ENCODE data around the gene KAZN. TPM values are rescaled to one million over a fixed set of nuclear protein-coding genes. Genes with fewer than 3 reads are reported as not detected.
A peak's percentile ranks its signal among the peaks of the same experiment; 100 is the strongest.

Gene KAZN
- total and polyA plus RNA-seq, 4 donors: 7.6 to 18.8 (median 11.2) TPM

GRCh38 chr1:14725238-14725637 lies 126.8 kb downstream of the KAZN start:
- H3K4me1 ChIP-seq (ENCODE audit: control insufficient read depth in 5 of 5, insufficient read depth in 5 of 5, low read length in 5 of 5): peaks cover 0 to 8% (median 0%) of the 10 kb centered on the region in 5 donors
- ATAC-seq (ENCODE audit: insufficient read depth, low FRiP score) (no peak), DNase-seq (no peak)
- 85 to 97% methylated on average over 1 of the region's 1 CpG for WGBS, 2 donors
- H3K9me3 ChIP-seq (ENCODE audit: control insufficient read depth in 4 of 4, insufficient read depth in 3 of 4, low read length in 3 of 4): no peaks in the 10 kb centered on the region
- H3K4me3 ChIP-seq: no peak overlapping the region
- H3K27me3 ChIP-seq (ENCODE audit: control insufficient read depth in 3 of 3, insufficient read depth in 3 of 3, low read length in 2 of 3): no peaks in the 10 kb centered on the region
- no peaks in the 10 kb centered on the region for H3K36me3 ChIP-seq (ENCODE audit: control insufficient read depth in 4 of 4, insufficient read depth in 4 of 4, low read length in 4 of 4)
- TF ChIP-seq, protein P1, sequence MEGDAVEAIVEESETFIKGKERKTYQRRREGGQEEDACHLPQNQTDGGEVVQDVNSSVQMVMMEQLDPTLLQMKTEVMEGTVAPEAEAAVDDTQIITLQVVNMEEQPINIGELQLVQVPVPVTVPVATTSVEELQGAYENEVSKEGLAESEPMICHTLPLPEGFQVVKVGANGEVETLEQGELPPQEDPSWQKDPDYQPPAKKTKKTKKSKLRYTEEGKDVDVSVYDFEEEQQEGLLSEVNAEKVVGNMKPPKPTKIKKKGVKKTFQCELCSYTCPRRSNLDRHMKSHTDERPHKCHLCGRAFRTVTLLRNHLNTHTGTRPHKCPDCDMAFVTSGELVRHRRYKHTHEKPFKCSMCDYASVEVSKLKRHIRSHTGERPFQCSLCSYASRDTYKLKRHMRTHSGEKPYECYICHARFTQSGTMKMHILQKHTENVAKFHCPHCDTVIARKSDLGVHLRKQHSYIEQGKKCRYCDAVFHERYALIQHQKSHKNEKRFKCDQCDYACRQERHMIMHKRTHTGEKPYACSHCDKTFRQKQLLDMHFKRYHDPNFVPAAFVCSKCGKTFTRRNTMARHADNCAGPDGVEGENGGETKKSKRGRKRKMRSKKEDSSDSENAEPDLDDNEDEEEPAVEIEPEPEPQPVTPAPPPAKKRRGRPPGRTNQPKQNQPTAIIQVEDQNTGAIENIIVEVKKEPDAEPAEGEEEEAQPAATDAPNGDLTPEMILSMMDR (IDR thresholded peaks at IDR 0.05; ENCODE audit: control extremely low read depth, extremely low read depth): no peak
- no peak overlapping the region for H3K27ac ChIP-seq (ENCODE audit: low read depth in 1 of 2, low read length in 1 of 2)
- H3K9ac ChIP-seq (ENCODE audit: insufficient read depth in 1 of 2, low read length in 2 of 2): no peak overlapping the region

DNA sequence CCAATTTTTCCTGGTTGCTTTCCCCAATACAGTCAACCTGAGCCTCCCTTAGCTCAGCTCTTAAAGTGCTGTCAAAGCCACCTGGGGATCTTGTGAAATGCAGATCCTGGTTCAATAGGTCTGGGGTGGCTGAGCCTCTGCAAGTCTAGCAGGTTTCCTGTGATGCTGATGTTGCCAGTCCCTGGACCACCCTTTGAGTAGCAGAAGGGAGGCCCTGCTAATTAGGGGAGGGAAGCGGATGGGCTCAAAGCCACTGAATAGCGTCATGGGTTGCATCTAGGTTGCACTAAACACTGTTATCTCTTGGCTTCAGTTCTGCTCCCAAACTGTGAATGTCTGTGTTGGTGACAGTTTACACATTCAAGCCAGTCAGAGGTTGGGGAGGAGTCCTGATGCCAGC lies 127.2 kb downstream of the KAZN start:
- no peak for ATAC-seq (ENCODE audit: insufficient read depth, low FRiP score)
- no peak overlapping the region for H3K27ac ChIP-seq (ENCODE audit: low read depth in 1 of 2, low read length in 1 of 2)
- TF ChIP-seq, protein P1 (IDR thresholded peaks at IDR 0.05; ENCODE audit: control extremely low read depth, extremely low read depth): no peak
- no peak overlapping the region for H3K9ac ChIP-seq (ENCODE audit: insufficient read depth in 1 of 2, low read length in 2 of 2)
- H3K4me1 ChIP-seq (ENCODE audit: control insufficient read depth in 5 of 5, insufficient read depth in 5 of 5, low read length in 5 of 5): peaks cover 0 to 8% (median 0%) of the 10 kb centered on the region in 5 donors
- no peaks in the 10 kb centered on the region for H3K27me3 ChIP-seq (ENCODE audit: control insufficient read depth in 3 of 3, insufficient read depth in 3 of 3, low read length in 2 of 3)
- 67 to 76% methylated on average over 2 of the region's 2 CpGs for WGBS, 2 donors
- DNase-seq: peak in 2 of 3 donors; percentile 35 to 65
- H3K9me3 ChIP-seq (ENCODE audit: control insufficient read depth in 4 of 4, insufficient read depth in 3 of 4, low read length in 3 of 4): no peaks in the 10 kb centered on the region
- no peaks in the 10 kb centered on the region for H3K36me3 ChIP-seq (ENCODE audit: control insufficient read depth in 4 of 4, insufficient read depth in 4 of 4, low read length in 4 of 4)
- H3K4me3 ChIP-seq: no peak overlapping the region

GRCh38 chr1:14726606-14727005 lies 128.1 kb downstream of the KAZN start:
- H3K27ac ChIP-seq (ENCODE audit: low read depth in 1 of 2, low read length in 1 of 2): no peak overlapping the region
- H3K36me3 ChIP-seq (ENCODE audit: control insufficient read depth in 4 of 4, insufficient read depth in 4 of 4, low read length in 4 of 4): no peaks in the 10 kb centered on the region
- H3K27me3 ChIP-seq (ENCODE audit: control insufficient read depth in 3 of 3, insufficient read depth in 3 of 3, low read length in 2 of 3): no peaks in the 10 kb centered on the region
- H3K4me3 ChIP-seq: no peak overlapping the region
- 80 to 93% methylated on average over 6 of the region's 6 CpGs for WGBS, 2 donors
- no peaks in the 10 kb centered on the region for H3K9me3 ChIP-seq (ENCODE audit: control insufficient read depth in 4 of 4, insufficient read depth in 3 of 4, low read length in 3 of 4)
- DNase-seq (no peak), ATAC-seq (ENCODE audit: insufficient read depth, low FRiP score) (no peak)
- H3K4me1 ChIP-seq (ENCODE audit: control insufficient read depth in 5 of 5, insufficient read depth in 5 of 5, low read length in 5 of 5): peaks cover 0 to 8% (median 0%) of the 10 kb centered on the region in 5 donors
- TF ChIP-seq, protein P1 (IDR thresholded peaks at IDR 0.05; ENCODE audit: control extremely low read depth, extremely low read depth): no peak
- H3K9ac ChIP-seq (ENCODE audit: insufficient read depth in 1 of 2, low read length in 2 of 2): no peak overlapping the region

GRCh38 chr1:14728516-14728915 lies 130.0 kb downstream of the KAZN start:
- Histone ChIP-seq H3K4me3 (no peak overlapping the region), H3K9me3 (ENCODE audit: control insufficient read depth in 4 of 4, insufficient read depth in 3 of 4, low read length in 3 of 4) (no peaks in the 10 kb centered on the region), H3K27ac (ENCODE audit: low read depth in 1 of 2, low read length in 1 of 2) (no peak overlapping the region), H3K9ac (ENCODE audit: insufficient read depth in 1 of 2, low read length in 2 of 2) (no peak overlapping the region), H3K27me3 (ENCODE audit: control insufficient read depth in 3 of 3, insufficient read depth in 3 of 3, low read length in 2 of 3) (peaks cover 0 to 4% (median 0%) of the 10 kb centered on the region in 3 donors), H3K36me3 (ENCODE audit: control insufficient read depth in 4 of 4, insufficient read depth in 4 of 4, low read length in 4 of 4) (no peaks in the 10 kb centered on the region), H3K4me1 (ENCODE audit: control insufficient read depth in 5 of 5, insufficient read depth in 5 of 5, low read length in 5 of 5) (peaks cover 0 to 20% (median 7%) of the 10 kb centered on the region in 5 donors)
- 84 to 92% methylated on average over 7 of the region's 7 CpGs for WGBS, 2 donors
- TF ChIP-seq, protein P1 (IDR thresholded peaks at IDR 0.05; ENCODE audit: control extremely low read depth, extremely low read depth): no peak
- ATAC-seq (ENCODE audit: insufficient read depth, low FRiP score): no peak
- DNase-seq: no peak

Data from lung (tissue), 12 donors.